ENCODE results near the gene C2orf76.
A peak's percentile ranks its signal among the peaks of the same experiment; 100 is the strongest.
"Not testable (repeated sequence)": the region's sequence is repeated elsewhere in the genome, so short reads cannot be mapped to it uniquely, and the experiment has no call there.

The C2orf76 gene

DNA sequence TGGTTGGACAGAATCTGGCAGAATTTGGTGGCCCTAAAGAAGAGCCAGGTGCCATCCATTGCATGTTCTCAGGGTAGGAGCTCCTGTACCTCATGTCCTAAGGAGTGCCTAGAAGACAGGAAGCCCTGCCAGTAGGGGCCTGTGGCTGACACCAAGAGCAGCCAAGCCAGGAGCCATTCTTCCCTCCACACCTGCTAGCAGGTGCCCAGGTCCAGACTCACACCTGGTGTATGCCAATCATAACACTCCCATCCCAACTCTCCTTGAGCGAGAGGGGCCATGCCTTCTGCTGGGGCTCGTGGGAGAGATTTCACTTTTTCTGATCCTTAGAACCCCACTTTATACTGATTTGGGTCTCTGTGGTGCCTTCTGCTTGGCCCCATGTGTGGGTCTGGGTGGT lies 38.5 kb upstream of the C2orf76 start:
- no peak for DNase-seq (ENCODE audit: low read depth)
- TF ChIP-seq, protein P1, sequence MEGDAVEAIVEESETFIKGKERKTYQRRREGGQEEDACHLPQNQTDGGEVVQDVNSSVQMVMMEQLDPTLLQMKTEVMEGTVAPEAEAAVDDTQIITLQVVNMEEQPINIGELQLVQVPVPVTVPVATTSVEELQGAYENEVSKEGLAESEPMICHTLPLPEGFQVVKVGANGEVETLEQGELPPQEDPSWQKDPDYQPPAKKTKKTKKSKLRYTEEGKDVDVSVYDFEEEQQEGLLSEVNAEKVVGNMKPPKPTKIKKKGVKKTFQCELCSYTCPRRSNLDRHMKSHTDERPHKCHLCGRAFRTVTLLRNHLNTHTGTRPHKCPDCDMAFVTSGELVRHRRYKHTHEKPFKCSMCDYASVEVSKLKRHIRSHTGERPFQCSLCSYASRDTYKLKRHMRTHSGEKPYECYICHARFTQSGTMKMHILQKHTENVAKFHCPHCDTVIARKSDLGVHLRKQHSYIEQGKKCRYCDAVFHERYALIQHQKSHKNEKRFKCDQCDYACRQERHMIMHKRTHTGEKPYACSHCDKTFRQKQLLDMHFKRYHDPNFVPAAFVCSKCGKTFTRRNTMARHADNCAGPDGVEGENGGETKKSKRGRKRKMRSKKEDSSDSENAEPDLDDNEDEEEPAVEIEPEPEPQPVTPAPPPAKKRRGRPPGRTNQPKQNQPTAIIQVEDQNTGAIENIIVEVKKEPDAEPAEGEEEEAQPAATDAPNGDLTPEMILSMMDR (IDR thresholded peaks at IDR 0.05; ENCODE audit: insufficient read depth, low read depth, low read length, missing control alignments), result no peak

GRCh38 chr2:119403618-119404017 lies 37.0 kb upstream of the C2orf76 start:
- not testable (repeated sequence) for H3K4me3 ChIP-seq (ENCODE audit: low read depth, low read length); DNase-seq (ENCODE audit: low read depth)

More for the DNA sequence above, 38.5 kb upstream of the C2orf76 start:
- no peak overlapping the region for H3K4me3 ChIP-seq (ENCODE audit: low read depth, low read length)

DNA sequence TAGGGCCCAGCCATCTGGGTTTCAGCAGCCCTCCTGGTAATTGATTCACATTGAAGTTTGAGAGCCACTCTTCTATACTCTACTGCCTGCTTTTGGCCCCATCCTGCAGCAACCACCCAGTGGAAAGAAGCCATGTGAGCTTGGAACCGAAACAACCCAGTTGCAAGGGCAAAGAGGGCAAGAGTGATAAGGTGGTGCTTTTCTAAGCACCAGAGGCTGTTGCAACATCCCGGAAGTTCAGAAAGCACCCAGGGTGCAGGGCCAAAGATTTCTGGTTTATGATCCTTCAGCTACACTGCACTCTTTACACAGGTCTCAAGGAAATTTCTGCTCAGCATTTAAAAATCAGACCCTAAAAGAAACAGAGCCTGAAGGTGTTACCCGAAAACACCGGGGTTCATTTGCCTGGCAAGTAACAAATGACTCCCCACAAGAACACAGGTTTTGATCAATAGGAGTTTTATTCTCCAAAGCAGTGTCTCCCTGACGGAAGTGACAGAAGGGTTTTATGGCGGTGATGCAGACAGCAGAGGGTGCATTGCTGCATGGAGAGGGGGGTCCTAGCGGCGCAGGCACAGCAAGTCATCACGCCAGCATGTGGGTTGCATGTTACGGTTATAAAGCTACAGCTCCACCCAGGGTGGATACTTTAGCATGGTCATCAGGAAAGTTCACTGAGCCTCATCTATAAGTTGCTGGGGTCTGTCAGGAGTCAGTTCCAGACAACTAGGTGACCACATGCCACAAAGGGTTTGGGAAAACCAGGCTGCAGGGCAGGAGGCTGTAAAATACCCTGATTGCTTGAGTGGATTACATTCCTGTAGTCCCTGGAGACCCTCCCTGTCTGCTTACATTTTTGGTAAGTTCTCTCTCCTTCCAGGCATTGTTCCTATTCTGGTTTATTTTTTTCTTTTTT lies 36.3 kb upstream of the C2orf76 start:
- H3K4me3 ChIP-seq (ENCODE audit: low read depth, low read length), result no peak overlapping the region
- peak; percentile 21 for DNase-seq (ENCODE audit: low read depth)
- TF ChIP-seq, protein P1 (IDR thresholded peaks at IDR 0.05; ENCODE audit: insufficient read depth, low read depth, low read length, missing control alignments), result no peak

GRCh38 chr2:119402106-119402505 lies 35.5 kb upstream of the C2orf76 start:
- TF ChIP-seq, protein P1 (IDR thresholded peaks at IDR 0.05; ENCODE audit: insufficient read depth, low read depth, low read length, missing control alignments), result no peak
- DNase-seq (ENCODE audit: low read depth), result no peak
- no peak overlapping the region for H3K4me3 ChIP-seq (ENCODE audit: low read depth, low read length)

- H3K4me3 ChIP-seq (ENCODE audit: low read depth, low read length), result no peak overlapping the region
- TF ChIP-seq, protein P1 (IDR thresholded peaks at IDR 0.05; ENCODE audit: insufficient read depth, low read depth, low read length, missing control alignments), result no peak
- no peak for DNase-seq (ENCODE audit: low read depth)
These were observed 30.6 kb upstream of the C2orf76 start for GRCh38 chr2:119397196-119397595.

DNA sequence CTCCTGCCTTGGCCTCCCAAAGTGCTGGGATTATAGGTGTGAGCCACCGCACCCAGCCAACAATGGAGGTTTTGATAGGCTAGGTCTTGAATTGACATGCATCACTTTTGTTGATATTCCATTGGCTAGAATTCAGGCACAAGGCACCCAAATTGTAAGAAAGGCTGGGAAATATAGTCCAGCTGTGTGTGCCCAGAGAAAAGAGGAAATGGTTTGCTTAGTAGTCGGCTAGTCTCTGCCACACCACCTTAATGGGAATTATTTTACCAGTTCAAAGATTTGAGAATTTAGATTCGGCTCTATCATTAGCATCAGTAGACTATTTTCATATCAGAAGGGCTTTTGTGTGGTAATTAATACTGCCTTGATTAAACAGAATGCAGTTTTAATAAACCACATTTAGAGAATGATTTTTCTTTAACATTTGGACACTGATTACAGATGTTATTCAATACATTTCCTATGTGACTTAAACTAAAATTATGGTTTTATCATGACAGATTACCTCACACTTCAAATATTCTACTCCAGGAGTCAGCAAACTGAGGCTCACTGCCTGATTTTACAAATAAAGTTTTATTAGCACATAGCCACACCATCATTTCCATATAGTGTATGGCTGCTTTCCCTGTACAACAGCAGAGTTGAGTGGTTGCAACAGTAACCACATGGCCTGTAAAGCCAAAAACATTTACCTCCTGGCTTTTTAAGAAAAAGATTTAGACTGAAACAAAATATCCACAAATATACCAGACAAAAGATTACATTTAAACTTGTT lies 27.5 kb upstream of the C2orf76 start:
- no peak for DNase-seq (ENCODE audit: low read depth)
- no peak overlapping the region for H3K4me3 ChIP-seq (ENCODE audit: low read depth, low read length)
- TF ChIP-seq, protein P1 (IDR thresholded peaks at IDR 0.05; ENCODE audit: insufficient read depth, low read depth, low read length, missing control alignments), result no peak

GRCh38 chr2:119389615-119390306 lies 23.1 kb upstream of the C2orf76 start:
- DNase-seq (ENCODE audit: low read depth), result no peak
- TF ChIP-seq, protein P1 (IDR thresholded peaks at IDR 0.05; ENCODE audit: insufficient read depth, low read depth, low read length, missing control alignments), result no peak
- H3K4me3 ChIP-seq (ENCODE audit: low read depth, low read length), result no peak overlapping the region
